Vagina (tissue), 2 donors: Measurements from ENCODE around the gene CST4.

Experiments used
- CTCF ChIP-seq, 3 experiments: fragments of 450-650 bp in 2 of 3; fragments of 200-600 bp in 1 of 3; sonication (generic) in 1 of 3; IDR thresholded peaks; one replicate each; pipeline ENCODE4 v1.5.1; 2017 to 2019; ENCODE audit warnings: antibody characterized with exemption in 3 of 3, mild to moderate bottlenecking in 2 of 3, moderate library complexity in 2 of 3
- POLR2A ChIP-seq, 2 donors: fragments of 450-650 bp; IDR thresholded peaks; one replicate each; pipeline ENCODE4 v1.6.1; 2017; ENCODE audit warnings: antibody characterized with exemption in 2 of 2, mild to moderate bottlenecking in 2 of 2, moderate library complexity in 2 of 2
- POLR2AphosphoS5 ChIP-seq, 2 donors: sonication (generic); formaldehyde crosslinking; IDR thresholded peaks; one replicate each; pipeline ENCODE4 v1.9.0; 2017; ENCODE audit warnings: antibody characterized with exemption in 2 of 2, mild to moderate bottlenecking in 2 of 2, low read depth in 1 of 2; ENCODE audit not compliant: insufficient read depth in 1 of 2

GRCh38 chr20:23684261-23684660 is 4.6 kb downstream of the CST4 start:
- TF ChIP-seq CTCF (IDR thresholded peaks at IDR 0.05) (no peak), POLR2A (IDR thresholded peaks at IDR 0.05) (no peak), POLR2AphosphoS5 (IDR thresholded peaks at IDR 0.05; ENCODE audit: insufficient read depth in 1 of 2, low read depth in 1 of 2) (no peak)
